Spleen (tissue), 11 donors: ENCODE data around the gene SHOC2. TPM values are rescaled to one million over a fixed set of nuclear protein-coding genes. Genes with fewer than 3 reads are reported as not detected.

Experiments
- DNase-seq: peaks from one replicate; pipeline ENCODE4 v3.0.0-alpha.2; 2020
- H3K27ac ChIP-seq, 8 donors: fragments of 200-600 bp; sonication (generic) in 7 of 8; 1 replicate in 4 of 8; 2 replicates in 4 of 8; pipeline versions ENCODE4 v1.5.0 to v1.8.0; 2016 to 2021; ENCODE audit warnings: inconsistent platforms in 4 of 8, mild to moderate bottlenecking in 4 of 8, moderate library complexity in 1 of 8
- H3K27me3 ChIP-seq, 7 donors: fragments of 200-600 bp; sonication (generic) in 6 of 7; replicated peaks in 1 of 7; 1 replicate in 4 of 7; 2 replicates in 3 of 7; pipeline versions ENCODE4 v1.5.0 to v1.8.0; 2016 to 2021; ENCODE audit warnings: inconsistent platforms in 3 of 7, mild to moderate bottlenecking in 1 of 7
- H3K36me3 ChIP-seq, 6 donors: fragments of 200-600 bp; sonication (generic) in 5 of 6; 1 replicate in 4 of 6; 2 replicates in 2 of 6; pipeline versions ENCODE4 v1.5.0 to v1.8.0; 2016 to 2021; ENCODE audit warnings: inconsistent platforms in 2 of 6
- H3K4me1 ChIP-seq, 6 donors: fragments of 200-600 bp; sonication (generic) in 5 of 6; 1 replicate in 3 of 6; 2 replicates in 3 of 6; pipeline versions ENCODE4 v1.5.0 to v1.8.0; 2016 to 2021; ENCODE audit warnings: inconsistent platforms in 3 of 6
- H3K4me3 ChIP-seq, 8 donors: fragments of 200-600 bp; sonication (generic) in 7 of 8; 1 replicate in 4 of 8; 2 replicates in 4 of 8; pipeline versions ENCODE4 v1.5.0 to v1.8.0; 2016 to 2021; ENCODE audit warnings: inconsistent platforms in 4 of 8, mild to moderate bottlenecking in 4 of 8, moderate library complexity in 2 of 8
- H3K9me3 ChIP-seq, 8 donors: fragments of 200-600 bp; sonication (generic) in 7 of 8; 1 replicate in 4 of 8; 2 replicates in 4 of 8; pipeline versions ENCODE4 v1.5.0 to v1.8.0; 2016 to 2021; ENCODE audit warnings: inconsistent platforms in 4 of 8
- CTCF ChIP-seq, 11 experiments: fragments of 200-600 bp in 7 of 11; fragments of 450-650 bp in 4 of 11; sonication (generic) in 4 of 11; IDR thresholded peaks in 8 of 11; conservative IDR thresholded peaks in 3 of 11; 1 replicate in 7 of 11; 2 replicates in 4 of 11; pipeline versions ENCODE4 v1.4.0 to v1.8.0; 2016 to 2021; ENCODE audit warnings: antibody characterized with exemption in 11 of 11, inconsistent platforms in 4 of 11, mild to moderate bottlenecking in 1 of 11
- POLR2A ChIP-seq, 3 donors: fragments of 450-650 bp; IDR thresholded peaks; one replicate each; pipeline ENCODE4 v1.5.1; 2017; ENCODE audit warnings: antibody characterized with exemption in 3 of 3, mild to moderate bottlenecking in 1 of 3
- POLR2AphosphoS5 ChIP-seq, 3 donors: sonication (generic); formaldehyde crosslinking; IDR thresholded peaks; one replicate each; pipeline ENCODE4 v1.5.1; 2017; ENCODE audit warnings: antibody characterized with exemption in 3 of 3
- WGBS, 5 donors: extraction: QIAGEN DNeasy Blood & Tissue Kit in 3 of 5; methylation state at CpG; one replicate each; pipeline versions ENCODE4 v1.1.5 to v1.1.7; 2013 to 2018; 5-methylcytosine and 5-hydroxymethylcytosine counted together
- intact Hi-C: fragments of 100-400 bp; cut with DNase I; formaldehyde crosslinking; loops from one replicate; pipeline ENCODE4 v1.15.0; 2023; ENCODE audit warnings: low total_unique reads
- microRNA-seq, 3 donors: library from miRNA; unstranded; fragments of <30 nt; microRNA quantifications; one replicate each; pipeline versions ENCODE4 to v1.1.0, GENCODE V29; 2019 to 2020
- polyA plus RNA-seq, 3 donors: library from polyadenylated mRNA; stranded (reverse); fragments of 200-250 nt; gene quantifications; one replicate each; pipeline ENCODE4 v1.2.1, GENCODE V29; 2013
- small RNA-seq, 4 donors: library from RNA; depleted of rRNA; stranded (forward); fragments of <200 nt; gene quantifications; one replicate each; pipeline ENCODE3, GENCODE V24; 2016
- total RNA-seq, 7 donors: library from RNA; depleted of rRNA in 3 of 7; stranded (reverse); fragments of >200 nt in 3 of 7; fragmentation: NEBNext Ultra II Directional in 4 of 7; extraction: Animal tissue kit (Norgen Biotek cat#: 25700) in 4 of 7; gene quantifications; one replicate each; pipeline versions ENCODE4 v1.1.0 to v1.2.1, GENCODE V29; 2016 to 2021
- donor health status: healthy with polysubstance abuse.
- donor health status: DM: no; HTN: no; CAD: no; lungs with moderate emphysema.
- donor health status: DM: no; HTN: no; CAD: no.
- donor health status: Bipolar disorder and iron deficiency.
- donor health status: healthy.
- donor health status: DM: no; HTN: no; CAD: no.
- donor health status: DM: yes; HTN: yes; CAD: no.

The SHOC2 gene
- total and polyA plus RNA-seq, 10 donors = 17.6 to 80.4 (median 64.6) TPM

- no peak for DNase-seq
- no peak overlapping the region for H3K27ac ChIP-seq
Observed at GRCh38 chr10:111035542-111035941, 116.1 kb downstream of the SHOC2 start.

GRCh38 chr10:111037858-111038257 is 118.5 kb downstream of the SHOC2 start:
- Histone ChIP-seq H3K27me3 (no peaks in the 10 kb centered on the region), H3K4me3 (no peak overlapping the region), H3K4me1 (no peaks in the 10 kb centered on the region), H3K9me3 (peaks cover 0 to 74% (median 63%) of the 10 kb centered on the region in 8 donors), H3K27ac (no peak overlapping the region), H3K36me3 (peaks cover 0 to 3% (median 0%) of the 10 kb centered on the region in 6 donors)
- intact Hi-C loops = no loop called here
- DNase-seq = no peak
- TF ChIP-seq POLR2A (IDR thresholded peaks at IDR 0.05) (no peak), CTCF (IDR thresholded peaks at IDR 0.05 in 8 of 11, conservative IDR thresholded peaks at IDR 0.05 in 3 of 11) (no peak), POLR2AphosphoS5 (IDR thresholded peaks at IDR 0.05) (no peak)

More at GRCh38 chr10:111035542-111035941, 116.1 kb downstream of the SHOC2 start:
- TF ChIP-seq CTCF (IDR thresholded peaks at IDR 0.05 in 8 of 11, conservative IDR thresholded peaks at IDR 0.05 in 3 of 11) = no peak
- no peak for TF ChIP-seq POLR2AphosphoS5 (IDR thresholded peaks at IDR 0.05)
- TF ChIP-seq POLR2A (IDR thresholded peaks at IDR 0.05) = no peak
- no peak overlapping the region for H3K4me3 ChIP-seq
- intact Hi-C loops = no loop called here
- no peaks in the 10 kb centered on the region for H3K27me3 ChIP-seq
- H3K4me1 ChIP-seq = no peaks in the 10 kb centered on the region
- H3K9me3 ChIP-seq = peaks cover 0 to 69% (median 56%) of the 10 kb centered on the region in 8 donors
- H3K36me3 ChIP-seq = peaks cover 0 to 18% (median 0%) of the 10 kb centered on the region in 6 donors

GRCh38 chr10:111039522-111039921 is 120.1 kb downstream of the SHOC2 start:
- H3K9me3 ChIP-seq = peaks cover 0 to 71% (median 57%) of the 10 kb centered on the region in 8 donors
- no peak overlapping the region for H3K27ac ChIP-seq
- intact Hi-C loops = no loop called here
- no peaks in the 10 kb centered on the region for H3K4me1 ChIP-seq
- H3K4me3 ChIP-seq = no peak overlapping the region
- no peak for TF ChIP-seq POLR2AphosphoS5 (IDR thresholded peaks at IDR 0.05)
- no peak for TF ChIP-seq CTCF (IDR thresholded peaks at IDR 0.05 in 8 of 11, conservative IDR thresholded peaks at IDR 0.05 in 3 of 11)
- no peak for TF ChIP-seq POLR2A (IDR thresholded peaks at IDR 0.05)
- no peaks in the 10 kb centered on the region for H3K27me3 ChIP-seq
- 83 to 92% (median 91%) methylated on average over 2 of the region's 2 CpGs for WGBS, 5 donors
- DNase-seq = no peak
- no peaks in the 10 kb centered on the region for H3K36me3 ChIP-seq

GRCh38 chr10:111057006-111057405 is 137.6 kb downstream of the SHOC2 start:
- DNase-seq = no peak
- intact Hi-C loops = no loop called here
- Histone ChIP-seq H3K9me3 (peaks cover 0 to 46% (median 30%) of the 10 kb centered on the region in 8 donors), H3K27ac (no peak overlapping the region), H3K4me1 (no peaks in the 10 kb centered on the region), H3K4me3 (no peak overlapping the region), H3K36me3 (no peaks in the 10 kb centered on the region), H3K27me3 (peaks cover 0 to 30% (median 6%) of the 10 kb centered on the region in 7 donors)
- whole genome bisulfite sequencing, 5 donors = 58 to 78% (median 69%) methylated on average over 1 of the region's 1 CpG
- TF ChIP-seq POLR2AphosphoS5 (IDR thresholded peaks at IDR 0.05) (no peak), CTCF (IDR thresholded peaks at IDR 0.05 in 8 of 11, conservative IDR thresholded peaks at IDR 0.05 in 3 of 11) (no peak), POLR2A (IDR thresholded peaks at IDR 0.05) (no peak)

Small RNA genes within 50 kb of the gene (microRNA-seq; reads per million reads assigned to microRNA genes)
- gene MIR548E = 0.85 to 1.8 (median 1.1) reads per million in 3 donors

Small RNA genes within 50 kb of the gene (small RNA-seq; reads per million reads assigned to genes)
- 0.76 to 3.4 (median 1.6) reads per million in 4 donors for gene MIR548E

Other genes with a start within 250 kb of the SHOC2 start
- gene PDCD4, start 47.7 kb upstream of the SHOC2 start, total RNA-seq = 100 to 1,000 TPM; 128 to 201 (median 146) TPM
- 100 to 1,000 TPM; 121 to 204 (median 176) TPM for gene PDCD4, start 47.7 kb upstream of the SHOC2 start, polyA plus RNA-seq
- gene BBIP1, start 424 bp upstream of the SHOC2 start, total RNA-seq = 10 to 100 TPM; 20.7 to 40.0 (median 34.4) TPM
- gene BBIP1, start 424 bp upstream of the SHOC2 start, polyA plus RNA-seq = 10 to 100 TPM; 22.3 to 27.5 (median 22.5) TPM
- 10 to 100 TPM in 5 of 7 donors, 1 to 10 TPM in 2; 7.1 to 48.1 (median 13.8) TPM for gene ADRA2A, start 157.4 kb downstream of the SHOC2 start, total RNA-seq
- gene ADRA2A, start 157.4 kb downstream of the SHOC2 start, polyA plus RNA-seq = 1 to 10 TPM in 1 of 3 donors, under 1 TPM in 2; 0.35 to 1.2 (median 0.74) TPM